B cell (primary cell): ENCODE results near the gene RASA3. TPM values are rescaled to one million over a fixed set of nuclear protein-coding genes. Genes with fewer than 3 reads are reported as not detected.

Source experiments
- ATAC-seq: fragments of 200-7000 bp; cut with Tn5 transposase; one replicate; pipeline ENCODE4 v1.10.0; 2021; ENCODE audit warnings: low read depth, mild to moderate bottlenecking, moderate number of reproducible peaks, moderate library complexity
- CTCF ChIA-PET: fragments of 350-600 bp; sonication (Branson Sonifier 250); formaldehyde crosslinking; loops from one replicate; lab custom pipeline; 2021; ENCODE audit warnings: antibody characterized with exemption, inconsistent platforms; lab: Charles Lee
- POLR2A ChIA-PET: fragments of 350-600 bp; sonication (Branson Sonifier 250); formaldehyde crosslinking; loops from one replicate; lab custom pipeline; 2021; ENCODE audit warnings: antibody characterized with exemption; lab: Charles Lee
- DNase-seq: peaks from one replicate; pipeline ENCODE4 v3.0.0; 2013
- H2AFZ ChIP-seq: 2 replicates; pipeline ENCODE4 v1.6.1; 2012; ENCODE audit warnings: mild to moderate bottlenecking, low read depth, low read length; ENCODE audit not compliant: insufficient read depth, poor library complexity, severe bottlenecking
- H3K27ac ChIP-seq, 2 donors: 1 replicate in 1 of 2; 2 replicates in 1 of 2; pipeline ENCODE4 v1.5.1; 2012 to 2013; ENCODE audit warnings: low read length in 2 of 2, mild to moderate bottlenecking in 2 of 2, moderate library complexity in 1 of 2
- H3K27me3 ChIP-seq, 4 experiments: fragments of 200-600 bp in 1 of 4; sonication (generic) in 1 of 4; replicated peaks in 1 of 4; 1 replicate in 2 of 4; 2 replicates in 2 of 4; pipeline versions ENCODE4 v1.6.1 to v1.7.0; 2013 to 2016; ENCODE audit warnings: low read length in 3 of 4, mild to moderate bottlenecking in 2 of 4, mixed read lengths in 1 of 4, moderate library complexity in 1 of 4; ENCODE audit not compliant: insufficient read depth in 4 of 4, control insufficient read depth in 3 of 4; ENCODE audit errors: control extremely low read depth in 1 of 4
- H3K36me3 ChIP-seq, 2 experiments: replicated peaks in 1 of 2; 1 replicate in 1 of 2; 2 replicates in 1 of 2; pipeline versions ENCODE4 v1.6.1 to v1.7.1; 2013; ENCODE audit warnings: low read length in 1 of 2; ENCODE audit not compliant: insufficient read depth in 2 of 2, control insufficient read depth in 1 of 2; ENCODE audit errors: control extremely low read depth in 1 of 2, extremely low read depth in 1 of 2
- H3K4me1 ChIP-seq, 2 donors: fragments of 200-600 bp in 1 of 2; sonication (generic) in 1 of 2; 1 replicate in 1 of 2; 2 replicates in 1 of 2; pipeline versions ENCODE4 v1.5.1 to v1.6.1; 2013 to 2017; ENCODE audit warnings: low read length in 2 of 2; ENCODE audit not compliant: control insufficient read depth in 2 of 2, insufficient read depth in 2 of 2
- H3K4me2 ChIP-seq: replicated peaks from 2 replicates; pipeline ENCODE3; 2012; ENCODE audit warnings: mild to moderate bottlenecking, low read depth, low read length; ENCODE audit not compliant: poor library complexity, severe bottlenecking
- H3K4me3 ChIP-seq, 5 experiments: fragments of 200-600 bp in 1 of 5; sonication (generic) in 1 of 5; 1 replicate in 3 of 5; 2 replicates in 2 of 5; pipeline versions ENCODE4 v1.5.1 to v1.7.0; 2011 to 2016; ENCODE audit warnings: low read length in 4 of 5, mild to moderate bottlenecking in 4 of 5, low read depth in 2 of 5, control low read depth in 1 of 5, moderate library complexity in 1 of 5; ENCODE audit not compliant: insufficient read depth in 1 of 5; ENCODE audit errors: control extremely low read depth in 1 of 5, extremely low read depth in 1 of 5
- H3K79me2 ChIP-seq: fragments of 200-600 bp; sonication (generic); one replicate; pipeline ENCODE4 v1.6.0; 2016; ENCODE audit warnings: low read length; ENCODE audit not compliant: control insufficient read depth, insufficient read depth
- H3K9ac ChIP-seq: fragments of 200-600 bp; sonication (generic); 2 replicates; pipeline ENCODE4 v1.6.1; 2017; ENCODE audit warnings: mild to moderate bottlenecking, low read length, moderate library complexity
- H3K9me3 ChIP-seq, 3 donors: one replicate each; pipeline versions ENCODE4 v1.6.1 to v1.7.1; 2013; ENCODE audit warnings: low read length in 2 of 3; ENCODE audit not compliant: control insufficient read depth in 2 of 3, insufficient read depth in 1 of 3; ENCODE audit errors: control extremely low read depth in 1 of 3
- H4K20me1 ChIP-seq: 2 replicates; pipeline ENCODE4 v1.6.0; 2012; ENCODE audit warnings: mild to moderate bottlenecking, low read length; ENCODE audit not compliant: insufficient read depth, control insufficient read depth, poor library complexity, severe bottlenecking
- H3K27ac Mint-ChIP-seq: one replicate; pipeline ENCODE4 v1.8.0; 2021; ENCODE audit warnings: mixed read lengths
- H3K27me3 Mint-ChIP-seq: one replicate; pipeline ENCODE4 v1.8.0; 2021; ENCODE audit warnings: mixed read lengths
- H3K4me1 Mint-ChIP-seq: one replicate; pipeline ENCODE4 v1.8.0; 2021; ENCODE audit warnings: mixed read lengths
- H3K4me3 Mint-ChIP-seq: one replicate; pipeline ENCODE4 v1.8.0; 2021; ENCODE audit warnings: mixed read lengths
- H3K9me3 Mint-ChIP-seq: one replicate; pipeline ENCODE4 v1.8.0; 2022; ENCODE audit warnings: mixed read lengths; ENCODE audit not compliant: insufficient read depth
- EZH2 ChIP-seq: IDR thresholded peaks from 2 replicates; pipeline ENCODE4 v1.6.1; 2012; ENCODE audit warnings: borderline replicate concordance, low read depth, mild to moderate bottlenecking, moderate library complexity, low read length; ENCODE audit not compliant: insufficient read depth, poor library complexity, severe bottlenecking
- WGBS: methylation state at CpG from one replicate; pipeline ENCODE4 v1.1.5; 2013; ENCODE audit warnings: missing lambda C conversion rate; ENCODE audit not compliant: insufficient coverage; 5-methylcytosine and 5-hydroxymethylcytosine counted together
- intact Hi-C: fragments of 100-400 bp; cut with micrococcal nuclease; formaldehyde crosslinking; loops from one replicate; pipeline ENCODE4 v1.10.0; 2022
- polyA plus RNA-seq: library from polyadenylated mRNA; depleted of rRNA; stranded (reverse); fragments of >200 nt; gene quantifications from 2 replicates; pipeline ENCODE4 v1.2.3, GENCODE V29; 2012
- total RNA-seq, 2 donors: library from RNA; stranded (reverse); fragments of 120-200 nt in 1 of 2; gene quantifications; 1 replicate in 1 of 2; 2 replicates in 1 of 2; pipeline versions ENCODE4 v1.2.3 to v1.2.4, GENCODE V29; 2013 to 2022
- TF ChIP-seq, protein P1 (sequence below): fragments of 200-600 bp; IDR thresholded peaks from one replicate; pipeline ENCODE4 v1.8.0; 2022; ENCODE audit warnings: antibody characterized with exemption, mild to moderate bottlenecking

Gene RASA3
- total and polyA plus RNA-seq, 2 donors (not counting 1 experiment from before 2014, with no cell fraction given): 54.2 to 87.4 TPM

DNA sequence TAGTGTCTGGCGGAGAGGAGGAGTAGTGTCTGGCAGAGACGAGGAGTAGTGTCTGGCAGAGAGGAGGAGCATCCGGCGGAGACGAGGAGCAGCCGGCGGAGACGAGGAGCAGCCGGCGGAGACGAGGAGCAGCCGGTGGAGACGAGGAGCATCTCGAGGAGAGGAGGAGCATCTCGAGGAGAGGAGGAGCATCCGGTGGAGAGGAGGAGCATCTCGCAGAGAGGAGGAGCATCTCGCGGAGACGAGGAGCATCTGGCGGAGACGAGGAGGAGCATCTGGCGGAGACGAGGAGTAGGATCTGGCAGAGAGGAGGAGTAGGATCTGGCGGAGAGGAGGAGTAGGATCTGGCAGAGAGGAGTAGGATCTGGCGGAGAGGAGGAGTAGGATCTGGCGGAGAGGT, 176.7 kb downstream of the RASA3 start:
- H3K27me3 Mint-ChIP-seq: no peaks in the 10 kb centered on the region
- peaks cover 0 to 11% (median 0%) of the 10 kb centered on the region in 4 experiments for H3K27me3 ChIP-seq
- H3K4me1 ChIP-seq: peaks cover 7 to 11% of the 10 kb centered on the region in 2 donors
- H3K9me3 ChIP-seq: peaks cover 4 to 50% (median 13%) of the 10 kb centered on the region in 3 donors
- 92% methylated on average over 25 of the region's 27 CpGs for WGBS
- POLR2A ChIA-PET: no interaction called here
- H3K4me3 ChIP-seq: no peak overlapping the region
- H3K4me2 ChIP-seq: no peak overlapping the region
- H3K27ac Mint-ChIP-seq: no peak overlapping the region
- no peak for ATAC-seq
- peaks cover 6% of the 10 kb centered on the region for H3K4me1 Mint-ChIP-seq
- TF ChIP-seq, protein P1, sequence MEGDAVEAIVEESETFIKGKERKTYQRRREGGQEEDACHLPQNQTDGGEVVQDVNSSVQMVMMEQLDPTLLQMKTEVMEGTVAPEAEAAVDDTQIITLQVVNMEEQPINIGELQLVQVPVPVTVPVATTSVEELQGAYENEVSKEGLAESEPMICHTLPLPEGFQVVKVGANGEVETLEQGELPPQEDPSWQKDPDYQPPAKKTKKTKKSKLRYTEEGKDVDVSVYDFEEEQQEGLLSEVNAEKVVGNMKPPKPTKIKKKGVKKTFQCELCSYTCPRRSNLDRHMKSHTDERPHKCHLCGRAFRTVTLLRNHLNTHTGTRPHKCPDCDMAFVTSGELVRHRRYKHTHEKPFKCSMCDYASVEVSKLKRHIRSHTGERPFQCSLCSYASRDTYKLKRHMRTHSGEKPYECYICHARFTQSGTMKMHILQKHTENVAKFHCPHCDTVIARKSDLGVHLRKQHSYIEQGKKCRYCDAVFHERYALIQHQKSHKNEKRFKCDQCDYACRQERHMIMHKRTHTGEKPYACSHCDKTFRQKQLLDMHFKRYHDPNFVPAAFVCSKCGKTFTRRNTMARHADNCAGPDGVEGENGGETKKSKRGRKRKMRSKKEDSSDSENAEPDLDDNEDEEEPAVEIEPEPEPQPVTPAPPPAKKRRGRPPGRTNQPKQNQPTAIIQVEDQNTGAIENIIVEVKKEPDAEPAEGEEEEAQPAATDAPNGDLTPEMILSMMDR: no peak
- TF ChIP-seq EZH2: no peak
- no peak overlapping the region for H3K4me3 Mint-ChIP-seq
- no peak overlapping the region for H3K27ac ChIP-seq
- no peak for DNase-seq
- no peaks in the 10 kb centered on the region for H4K20me1 ChIP-seq
- no peak overlapping the region for H3K9ac ChIP-seq
- H3K9me3 Mint-ChIP-seq: peaks cover 3% of the 10 kb centered on the region
- H3K79me2 ChIP-seq: no peaks in the 10 kb centered on the region
- intact Hi-C loops: no loop called here
- CTCF ChIA-PET: no interaction called here
- H2AFZ ChIP-seq: no peak overlapping the region
- no peaks in the 10 kb centered on the region for H3K36me3 ChIP-seq

DNA sequence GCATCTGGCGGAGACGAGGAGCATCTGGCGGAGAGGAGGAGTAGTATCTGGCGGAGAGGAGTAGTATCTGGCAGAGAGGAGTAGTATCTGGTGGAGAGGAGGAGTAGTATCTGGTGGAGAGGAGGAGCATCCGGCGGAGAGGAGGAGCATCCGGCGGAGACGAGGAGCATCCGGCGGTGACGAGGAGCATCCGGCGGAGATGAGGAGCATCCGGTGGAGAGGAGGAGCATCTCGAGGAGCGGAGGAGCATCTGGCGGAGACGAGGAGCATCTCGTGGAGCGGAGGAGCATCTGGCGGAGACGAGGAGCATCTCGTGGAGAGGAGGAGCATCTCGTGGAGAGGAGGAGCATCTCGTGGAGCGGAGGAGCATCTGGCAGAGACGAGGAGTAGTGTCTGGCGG, 177.2 kb downstream of the RASA3 start:
- 97% methylated on average over 23 of the region's 29 CpGs for WGBS

More for the DNA sequence above, 177.2 kb downstream of the RASA3 start:
- H3K36me3 ChIP-seq: no peaks in the 10 kb centered on the region
- Mint-ChIP-seq H3K9me3 (no peaks in the 10 kb centered on the region), H3K27ac (no peak overlapping the region), H3K27me3 (no peaks in the 10 kb centered on the region), H3K4me1 (peaks cover 6% of the 10 kb centered on the region), H3K4me3 (no peak overlapping the region)
- ChIA-PET POLR2A (no interaction called here), CTCF (no interaction called here)
- ATAC-seq (no peak), DNase-seq (no peak)
- no peak overlapping the region for H3K4me2 ChIP-seq
- H3K27me3 ChIP-seq: peaks cover 0 to 12% (median 0%) of the 10 kb centered on the region in 4 experiments
- H3K79me2 ChIP-seq: no peaks in the 10 kb centered on the region
- intact Hi-C loops: no loop called here
- H3K9ac ChIP-seq: no peak overlapping the region
- peaks cover 7 to 13% of the 10 kb centered on the region in 2 donors for H3K4me1 ChIP-seq
- H3K4me3 ChIP-seq: no peak overlapping the region
- H3K9me3 ChIP-seq: peaks cover 1 to 45% (median 11%) of the 10 kb centered on the region in 3 donors
- H4K20me1 ChIP-seq: no peaks in the 10 kb centered on the region
- TF ChIP-seq EZH2: no peak
- TF ChIP-seq, protein P1: no peak
- H3K27ac ChIP-seq: no peak overlapping the region
- H2AFZ ChIP-seq: no peak overlapping the region
